Hematopoietic multipotent progenitor cell treated with erythropoietin and hydrocortisone succinate and interleukin-3 and kit ligand, for 17 days (in vitro differentiated cells): Measurements from ENCODE around the gene NEU1.
"Not testable (repeated sequence)": the region's sequence is repeated elsewhere in the genome, so short reads cannot be mapped to it uniquely, and the experiment has no call there.

ENCODE experiments used
- DNase-seq: peaks from one replicate; pipeline ENCODE4 v3.0.0-alpha.2; 2015; ENCODE audit warnings: low spot score

NEU1 gene

GRCh38 chr6:31874084-31874670 lies 11.6 kb upstream of the NEU1 start:
- no peak for DNase-seq

GRCh38 chr6:31871046-31871659 lies 8.5 kb upstream of the NEU1 start:
- DNase-seq = no peak

- no peak for DNase-seq
Measured at GRCh38 chr6:31870385-31870921, 7.8 kb upstream of the NEU1 start.

GRCh38 chr6:31869343-31869742 lies 6.7 kb upstream of the NEU1 start:
- DNase-seq = no peak

GRCh38 chr6:31868658-31868971 lies 6.0 kb upstream of the NEU1 start:
- not testable (repeated sequence) for DNase-seq

GRCh38 chr6:31865205-31866118 lies 2.8 kb upstream of the NEU1 start:
- DNase-seq = no peak

GRCh38 chr6:31864818-31865204 lies 2.2 kb upstream of the NEU1 start:
- no peak for DNase-seq

- not testable (repeated sequence) for DNase-seq
Measured at GRCh38 chr6:31864123-31864562, 1.5 kb upstream of the NEU1 start.

- DNase-seq = no peak
Measured at GRCh38 chr6:31861919-31862343, 690 bp downstream of the NEU1 start.

- no peak for DNase-seq
Measured at GRCh38 chr6:31861150-31861549, 1.5 kb downstream of the NEU1 start.

- no peak for DNase-seq
Measured at GRCh38 chr6:31860349-31860748, 2.3 kb downstream of the NEU1 start.

- DNase-seq = no peak
Measured at GRCh38 chr6:31859923-31860322, 2.7 kb downstream of the NEU1 start.

GRCh38 chr6:31858707-31859106 lies 3.9 kb downstream of the NEU1 start:
- no peak for DNase-seq

GRCh38 chr6:31857774-31858173 lies 4.8 kb downstream of the NEU1 start:
- DNase-seq = not testable (repeated sequence)

GRCh38 chr6:31851980-31852718 lies 10.5 kb downstream of the NEU1 start:
- not testable (repeated sequence) for DNase-seq

GRCh38 chr6:31851485-31851832 lies 11.2 kb downstream of the NEU1 start:
- DNase-seq = no peak

GRCh38 chr6:31850765-31851484 lies 11.7 kb downstream of the NEU1 start:
- DNase-seq = no peak

GRCh38 chr6:31847276-31847978 lies 15.2 kb downstream of the NEU1 start:
- DNase-seq = no peak

GRCh38 chr6:31844507-31844906 lies 18.1 kb downstream of the NEU1 start:
- no peak for DNase-seq

GRCh38 chr6:31842053-31842452 lies 20.6 kb downstream of the NEU1 start:
- DNase-seq = no peak

GRCh38 chr6:31839779-31840126 lies 22.9 kb downstream of the NEU1 start:
- DNase-seq = not testable (repeated sequence)
